ENCODE measurements around the gene EGFR.

GRCh38 chr7:55147736-55148135 is 128.9 kb downstream of the EGFR start:
- TF ChIP-seq ZFP30 (CRISPR knock-in tag; IDR thresholded peaks at IDR 0.05) (no peak), GLIS3 (CRISPR knock-in tag; IDR thresholded peaks at IDR 0.05) (no peak), CSRNP3 (CRISPR knock-in tag; IDR thresholded peaks at IDR 0.05) (no peak), ZNF565 (CRISPR knock-in tag; conservative IDR thresholded peaks at IDR 0.05; ENCODE audit: low read depth) (no peak), ISL1 (CRISPR knock-in tag; IDR thresholded peaks at IDR 0.05) (no peak), ARNTL (CRISPR knock-in tag; IDR thresholded peaks at IDR 0.05; ENCODE audit: borderline replicate concordance, low read depth) (no peak)

Data from SK-N-SH treated with all-trans-retinoic acid at 6 μM for 48 hours (cell line).